ENCODE data around the gene U2AF2. TPM values are rescaled to one million over a fixed set of nuclear protein-coding genes. Genes with fewer than 3 reads are reported as not detected.

The U2AF2 gene
- polyA plus RNA-seq (2012; ENCODE audit: insufficient read depth, insufficient read length, low read depth) = 543 TPM

DNA sequence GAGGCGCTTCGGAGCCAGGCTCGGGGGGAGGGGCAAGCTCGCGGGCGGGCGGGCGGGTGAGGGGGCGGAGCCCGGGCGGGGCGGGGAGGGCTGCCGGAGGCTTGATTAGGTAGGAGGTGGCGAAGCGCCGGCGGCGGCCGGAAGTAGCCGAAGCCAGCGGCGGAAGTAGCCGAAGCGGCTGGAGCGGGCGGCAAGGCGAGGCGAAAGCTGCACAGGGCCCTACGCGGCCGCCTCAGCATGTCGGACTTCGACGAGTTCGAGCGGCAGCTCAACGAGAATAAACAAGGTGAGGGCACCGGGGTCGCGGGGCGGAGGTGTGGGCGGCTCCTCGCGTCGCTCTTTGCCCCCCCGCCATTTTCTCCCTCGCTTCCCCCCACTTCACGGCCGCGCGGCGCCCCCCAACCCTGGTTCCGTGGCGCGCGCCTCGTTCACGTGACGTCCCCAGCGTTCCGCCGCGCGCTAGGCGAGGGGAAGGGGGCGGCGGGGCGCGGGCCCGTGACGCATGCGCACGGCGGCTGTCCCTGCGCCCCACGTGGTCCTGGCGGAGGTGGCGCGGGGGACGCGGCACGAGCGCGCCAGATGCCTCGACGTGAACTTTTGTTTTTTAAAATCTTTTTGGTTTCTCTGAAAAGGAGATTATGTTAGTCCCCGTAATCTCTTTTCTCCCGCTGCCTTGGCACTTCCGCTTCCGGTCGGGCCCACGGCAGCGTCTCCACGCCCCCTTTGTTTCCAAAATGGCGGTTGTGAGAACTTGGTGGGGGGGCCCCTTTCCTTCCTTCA lies at the start of gene U2AF2:
TSS of gene U2AF2 (plus strand) at position 168 of the 780 bp plus-strand sequence. CDS start at position 238, 70 bp downstream.
- H3K4me1 ChIP-seq = no peaks in the 10 kb centered on the region
- H3K27me3 ChIP-seq = no peaks in the 10 kb centered on the region
- TF ChIP-seq, protein P1, sequence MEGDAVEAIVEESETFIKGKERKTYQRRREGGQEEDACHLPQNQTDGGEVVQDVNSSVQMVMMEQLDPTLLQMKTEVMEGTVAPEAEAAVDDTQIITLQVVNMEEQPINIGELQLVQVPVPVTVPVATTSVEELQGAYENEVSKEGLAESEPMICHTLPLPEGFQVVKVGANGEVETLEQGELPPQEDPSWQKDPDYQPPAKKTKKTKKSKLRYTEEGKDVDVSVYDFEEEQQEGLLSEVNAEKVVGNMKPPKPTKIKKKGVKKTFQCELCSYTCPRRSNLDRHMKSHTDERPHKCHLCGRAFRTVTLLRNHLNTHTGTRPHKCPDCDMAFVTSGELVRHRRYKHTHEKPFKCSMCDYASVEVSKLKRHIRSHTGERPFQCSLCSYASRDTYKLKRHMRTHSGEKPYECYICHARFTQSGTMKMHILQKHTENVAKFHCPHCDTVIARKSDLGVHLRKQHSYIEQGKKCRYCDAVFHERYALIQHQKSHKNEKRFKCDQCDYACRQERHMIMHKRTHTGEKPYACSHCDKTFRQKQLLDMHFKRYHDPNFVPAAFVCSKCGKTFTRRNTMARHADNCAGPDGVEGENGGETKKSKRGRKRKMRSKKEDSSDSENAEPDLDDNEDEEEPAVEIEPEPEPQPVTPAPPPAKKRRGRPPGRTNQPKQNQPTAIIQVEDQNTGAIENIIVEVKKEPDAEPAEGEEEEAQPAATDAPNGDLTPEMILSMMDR (IDR thresholded peaks at IDR 0.05; ENCODE audit: low read depth, low read length) = no peak
- no peaks in the 10 kb centered on the region for H3K9me3 ChIP-seq
- H3K4me3 ChIP-seq (ENCODE audit: low read depth, low read length) = peak within 1 kb of the TSS; percentile 99
- peaks cover 41% of the 10 kb centered on the region for H3K36me3 ChIP-seq
- peak; percentile 97 for DNase-seq

DNA sequence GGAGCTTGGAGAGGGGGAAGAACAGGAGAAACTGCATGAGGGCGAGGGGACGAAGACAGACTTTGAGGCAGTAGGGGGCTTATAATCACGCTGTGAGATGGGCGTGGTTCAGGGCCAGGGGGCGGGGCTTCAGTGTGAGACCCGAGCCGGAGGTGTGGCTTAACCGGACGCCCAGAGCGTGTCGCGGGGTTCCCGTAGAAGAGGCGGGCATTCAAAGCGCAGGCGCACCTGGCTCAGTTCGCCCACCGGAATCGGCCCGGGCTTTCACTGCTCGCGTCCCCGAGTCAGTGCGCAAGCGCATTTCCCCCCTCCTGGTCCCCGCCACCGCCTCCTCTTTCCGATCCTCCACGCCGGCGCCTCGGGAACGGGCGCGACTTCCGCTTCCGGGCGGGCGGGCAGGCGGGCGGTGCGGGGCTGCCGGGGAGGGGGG lies 49.6 kb upstream of the U2AF2 start:
- Histone ChIP-seq H3K27me3 (no peaks in the 10 kb centered on the region), H3K9me3 (no peaks in the 10 kb centered on the region), H3K4me3 (ENCODE audit: low read depth, low read length) (peak overlapping the region; percentile 90), H3K4me1 (no peaks in the 10 kb centered on the region; the same call in 1 of the 2 replicates), H3K36me3 (peaks cover 7% of the 10 kb centered on the region)
- DNase-seq = peak; percentile 98
- TF ChIP-seq, protein P1 (IDR thresholded peaks at IDR 0.05; ENCODE audit: low read depth, low read length) = no peak

DNA sequence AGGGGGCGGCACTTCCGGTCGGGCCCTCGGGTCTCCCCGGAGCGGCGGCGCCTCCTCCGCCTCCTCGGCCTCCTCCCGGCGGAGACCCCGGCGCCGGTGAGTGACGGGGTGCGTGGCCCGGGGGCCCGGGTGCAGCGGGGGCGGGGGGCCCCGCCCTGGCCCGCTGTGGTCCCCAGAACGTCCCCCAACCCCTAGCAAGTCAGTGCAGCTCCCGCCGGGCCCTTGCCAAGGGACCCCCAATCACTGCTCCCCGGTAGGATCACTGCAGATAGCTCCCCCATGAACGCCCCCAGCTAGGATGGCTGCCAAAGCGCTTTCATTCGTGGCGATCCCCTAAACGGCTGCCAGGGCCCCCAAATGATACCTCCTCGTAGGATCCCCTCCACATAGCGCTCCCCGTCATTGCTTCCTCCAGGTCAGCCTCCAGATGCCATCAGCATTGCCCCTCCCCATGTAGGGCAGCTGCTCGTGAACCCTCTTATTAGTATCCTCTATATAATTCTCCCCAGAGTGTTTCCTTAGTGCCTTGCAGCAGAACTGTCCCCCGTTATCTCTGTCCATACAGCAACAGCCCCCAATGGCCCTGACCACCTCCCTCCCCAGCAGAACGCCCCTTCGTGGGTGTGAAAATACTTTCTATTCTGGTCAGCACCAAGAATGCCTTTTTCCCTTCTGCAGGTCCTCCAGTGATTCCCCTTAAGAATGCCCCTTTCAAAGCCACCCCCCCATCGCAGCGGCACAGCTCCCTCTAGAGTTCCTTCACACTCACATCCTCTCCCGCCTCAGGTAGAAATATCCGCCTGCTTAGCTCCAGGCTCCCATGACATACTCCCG lies 49.0 kb upstream of the U2AF2 start, which contains the start of gene ZNF865:
TSS of gene ZNF865 (plus strand) at position 11 of the 834 bp plus-strand sequence. CDS start 7,972 bp downstream, outside the sequence.
- H3K36me3 ChIP-seq = peaks cover 7% of the 10 kb centered on the region
- H3K4me3 ChIP-seq (ENCODE audit: low read depth, low read length) = peak within 1 kb of the TSS; percentile 90
- no peaks in the 10 kb centered on the region; the same call in 1 of the 2 replicates for H3K4me1 ChIP-seq
- TF ChIP-seq, protein P1 (IDR thresholded peaks at IDR 0.05; ENCODE audit: low read depth, low read length) = peak; percentile 90
- peak; percentile 79 for DNase-seq
- no peaks in the 10 kb centered on the region for H3K27me3 ChIP-seq
- H3K9me3 ChIP-seq = no peaks in the 10 kb centered on the region

DNA sequence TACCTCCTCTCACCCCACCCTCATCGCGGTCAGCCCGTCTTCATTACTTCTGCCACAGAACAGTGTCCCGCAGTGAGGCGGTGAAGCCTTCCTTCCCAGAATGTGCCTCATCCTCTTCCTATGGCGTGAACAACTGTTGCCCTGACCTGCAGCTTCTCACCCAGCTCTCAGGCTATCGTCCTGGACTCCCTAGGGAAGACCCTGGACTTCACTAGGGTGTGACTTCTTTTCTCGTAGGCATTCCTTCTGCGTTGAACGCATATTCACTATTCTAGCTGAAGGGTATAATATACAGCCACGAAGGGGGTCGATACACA lies 48.4 kb upstream of the U2AF2 start:
- Histone ChIP-seq H3K36me3 (peaks cover 7% of the 10 kb centered on the region), H3K4me3 (ENCODE audit: low read depth, low read length) (peak overlapping the region; percentile 90), H3K27me3 (no peaks in the 10 kb centered on the region), H3K4me1 (no peaks in the 10 kb centered on the region; the same call in 1 of the 2 replicates), H3K9me3 (no peaks in the 10 kb centered on the region)
- TF ChIP-seq, protein P1 (IDR thresholded peaks at IDR 0.05; ENCODE audit: low read depth, low read length) = no peak
- DNase-seq = no peak

DNA sequence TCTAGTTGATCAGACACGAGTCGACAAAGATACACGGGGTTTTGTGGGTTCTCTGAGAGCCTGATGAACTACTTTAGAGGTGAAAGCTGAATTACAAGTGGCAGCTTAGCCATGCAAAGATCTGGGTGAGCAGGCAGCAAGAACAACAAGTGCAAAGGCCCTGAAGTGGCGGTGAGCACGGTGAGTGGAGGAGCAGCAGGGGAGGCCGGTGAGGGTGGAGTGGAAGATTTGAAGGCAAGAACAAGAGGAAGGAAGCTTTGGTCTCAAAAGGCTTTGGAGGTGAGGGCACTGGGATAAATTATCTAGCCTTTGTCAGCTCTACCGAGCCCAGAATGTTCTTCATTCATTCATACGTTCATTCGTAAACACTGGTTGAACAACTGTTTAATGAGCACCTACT lies 48.0 kb upstream of the U2AF2 start:
- Histone ChIP-seq H3K4me3 (ENCODE audit: low read depth, low read length) (no peak overlapping the region; the same call in 1 of the 2 replicates), H3K36me3 (peaks cover 7% of the 10 kb centered on the region), H3K4me1 (no peaks in the 10 kb centered on the region; the same call in 1 of the 2 replicates), H3K27me3 (no peaks in the 10 kb centered on the region), H3K9me3 (no peaks in the 10 kb centered on the region)
- TF ChIP-seq, protein P1 (IDR thresholded peaks at IDR 0.05; ENCODE audit: low read depth, low read length) = no peak
- no peak for DNase-seq
